SJSA1 (cell line): ENCODE results near the gene MAZ. TPM values are rescaled to one million over a fixed set of nuclear protein-coding genes. Genes with fewer than 3 reads are reported as not detected.
"Not testable (repeated sequence)": the region's sequence is repeated elsewhere in the genome, so short reads cannot be mapped to it uniquely, and the experiment has no call there.

Experiments used
- DNase-seq, 2 experiments: peaks; one replicate each; pipeline ENCODE4 v3.0.0-alpha.2; 2015 to 2020; ENCODE audit warnings: low spot score in 2 of 2, low read depth in 1 of 2
- H3K27ac ChIP-seq: fragments of 250-450 bp; sonication (Bioruptor Pico); 2 replicates; pipeline ENCODE4 v1.5.1; 2020; ENCODE audit warnings: mild to moderate bottlenecking, moderate library complexity
- H3K27me3 ChIP-seq: fragments of 250-450 bp; sonication (Bioruptor Pico); replicated peaks from 2 replicates; pipeline ENCODE4 v1.5.1; 2020; ENCODE audit warnings: mild to moderate bottlenecking, moderate library complexity
- H3K36me3 ChIP-seq: fragments of 250-450 bp; sonication (Bioruptor Pico); 2 replicates; pipeline ENCODE4 v1.5.1; 2020; ENCODE audit warnings: mild to moderate bottlenecking
- H3K4me1 ChIP-seq: fragments of 250-450 bp; sonication (Bioruptor Pico); replicated peaks from 2 replicates; pipeline ENCODE4 v1.6.1; 2021; ENCODE audit warnings: mild to moderate bottlenecking
- H3K4me3 ChIP-seq: fragments of 250-450 bp; sonication (Bioruptor Pico); 2 replicates; pipeline ENCODE4 v1.5.1; 2020; ENCODE audit warnings: mild to moderate bottlenecking
- H3K9me3 ChIP-seq: fragments of 250-450 bp; sonication (Bioruptor Pico); replicated peaks from 2 replicates; pipeline ENCODE4 v1.5.1; 2020; ENCODE audit warnings: mild to moderate bottlenecking
- total RNA-seq: library from RNA; depleted of rRNA; stranded (reverse); fragments of >200 nt; shearing (Covaris generic); gene quantifications from 2 replicates; pipeline ENCODE4 v1.2.3, GENCODE V29; 2014

The MAZ gene
- total RNA-seq, 1 experiment from 2014 or later: 331 TPM

GRCh38 chr16:29818082-29818481, 11.8 kb downstream of the MAZ start:
- Histone ChIP-seq H3K4me3 (no peak overlapping the region), H3K9me3 (no peaks in the 10 kb centered on the region), H3K27me3 (no peaks in the 10 kb centered on the region), H3K4me1 (peaks cover 61% of the 10 kb centered on the region), H3K27ac (no peak overlapping the region), H3K36me3 (peaks cover 37% of the 10 kb centered on the region)
- DNase-seq: no peak

GRCh38 chr16:29819506-29819905, 13.2 kb downstream of the MAZ start:
- Histone ChIP-seq H3K4me3 (no peak overlapping the region), H3K27ac (no peak overlapping the region), H3K36me3 (peaks cover 37% of the 10 kb centered on the region), H3K9me3 (no peaks in the 10 kb centered on the region), H3K27me3 (no peaks in the 10 kb centered on the region), H3K4me1 (peaks cover 75% of the 10 kb centered on the region)
- DNase-seq: no peak

- H3K36me3 ChIP-seq: peaks cover 37% of the 10 kb centered on the region
- peak; percentile 52 to 58 for DNase-seq
- H3K4me1 ChIP-seq: peaks cover 79% of the 10 kb centered on the region
Observed at GRCh38 chr16:29820271-29820701, 14.0 kb downstream of the MAZ start, which contains the start of gene MVP. Gene MVP (plus strand): TSS chr16:29820462. CDS start chr16:29830550, 10,088 bp downstream.

GRCh38 chr16:29820730-29821642, 14.7 kb downstream of the MAZ start:
- Histone ChIP-seq H3K27me3 (no peaks in the 10 kb centered on the region), H3K36me3 (peaks cover 37% of the 10 kb centered on the region), H3K4me1 (peaks cover 83% of the 10 kb centered on the region), H3K4me3 (peak overlapping the region; percentile 46), H3K27ac (peak overlapping the region; percentile 67), H3K9me3 (no peaks in the 10 kb centered on the region)
- DNase-seq: peak in 1 of 2 experiments; percentile 45

More at GRCh38 chr16:29820271-29820701, 14.0 kb downstream of the MAZ start, which contains the start of gene MVP:
- Histone ChIP-seq H3K27me3 (no peaks in the 10 kb centered on the region), H3K27ac (peak within 1 kb of the TSS; percentile 67), H3K4me3 (peak within 1 kb of the TSS; percentile 46), H3K9me3 (no peaks in the 10 kb centered on the region)

GRCh38 chr16:29821643-29822115, 15.3 kb downstream of the MAZ start:
- DNase-seq: peak; percentile 71 to 81
- peaks cover 31% of the 10 kb centered on the region for H3K36me3 ChIP-seq
- H3K9me3 ChIP-seq: no peaks in the 10 kb centered on the region
- H3K4me3 ChIP-seq: peak overlapping the region; percentile 46
- H3K27ac ChIP-seq: peak overlapping the region; percentile 67
- H3K27me3 ChIP-seq: no peaks in the 10 kb centered on the region
- H3K4me1 ChIP-seq: peaks cover 83% of the 10 kb centered on the region

- H3K4me1 ChIP-seq: peaks cover 63% of the 10 kb centered on the region
- no peaks in the 10 kb centered on the region for H3K9me3 ChIP-seq
- peak in 1 of 2 experiments; percentile 81 for DNase-seq
- peaks cover 14% of the 10 kb centered on the region for H3K36me3 ChIP-seq
- H3K27ac ChIP-seq: peak overlapping the region; percentile 57
- H3K4me3 ChIP-seq: no peak overlapping the region
- no peaks in the 10 kb centered on the region for H3K27me3 ChIP-seq
Observed at GRCh38 chr16:29824589-29825144, 18.3 kb downstream of the MAZ start.

- H3K27me3 ChIP-seq: no peaks in the 10 kb centered on the region
- no peak overlapping the region for H3K4me3 ChIP-seq
- H3K4me1 ChIP-seq: peaks cover 56% of the 10 kb centered on the region
- H3K36me3 ChIP-seq: peaks cover 7% of the 10 kb centered on the region; the same call in 1 of the 2 replicates
- no peaks in the 10 kb centered on the region for H3K9me3 ChIP-seq
- peak overlapping the region; percentile 57 for H3K27ac ChIP-seq
- DNase-seq: peak; percentile 87 to 90
Observed at GRCh38 chr16:29825145-29826044, 19.1 kb downstream of the MAZ start.

GRCh38 chr16:29826342-29826695, 20.0 kb downstream of the MAZ start:
- no peak for DNase-seq
- Histone ChIP-seq H3K27ac (peak overlapping the region; percentile 57; the same call in 1 of the 2 replicates), H3K4me3 (no peak overlapping the region), H3K27me3 (no peaks in the 10 kb centered on the region), H3K4me1 (peaks cover 49% of the 10 kb centered on the region), H3K36me3 (peaks cover 6% of the 10 kb centered on the region; the same call in 1 of the 2 replicates), H3K9me3 (no peaks in the 10 kb centered on the region)

GRCh38 chr16:29830774-29831173, 24.4 kb downstream of the MAZ start:
- Histone ChIP-seq H3K27ac (no peak overlapping the region), H3K36me3 (peaks cover 29% of the 10 kb centered on the region), H3K9me3 (no peaks in the 10 kb centered on the region), H3K4me3 (no peak overlapping the region), H3K4me1 (peaks cover 6% of the 10 kb centered on the region), H3K27me3 (no peaks in the 10 kb centered on the region)
- no peak for DNase-seq

GRCh38 chr16:29831490-29831889, 25.2 kb downstream of the MAZ start:
- Histone ChIP-seq H3K4me3 (no peak overlapping the region), H3K9me3 (no peaks in the 10 kb centered on the region), H3K27me3 (no peaks in the 10 kb centered on the region), H3K36me3 (peaks cover 32% of the 10 kb centered on the region), H3K27ac (no peak overlapping the region), H3K4me1 (no peaks in the 10 kb centered on the region)
- no peak for DNase-seq

- not testable (repeated sequence) for H3K27me3 ChIP-seq, H3K27ac ChIP-seq, H3K4me3 ChIP-seq, H3K4me1 ChIP-seq, H3K9me3 ChIP-seq, DNase-seq
- peaks cover 44% of the 10 kb centered on the region for H3K36me3 ChIP-seq
Observed at GRCh38 chr16:29833219-29833618, 26.9 kb downstream of the MAZ start.

GRCh38 chr16:29834079-29834478, 27.8 kb downstream of the MAZ start:
- Histone ChIP-seq H3K9me3 (no peaks in the 10 kb centered on the region), H3K27me3 (no peaks in the 10 kb centered on the region), H3K27ac (no peak overlapping the region), H3K36me3 (peaks cover 50% of the 10 kb centered on the region), H3K4me3 (no peak overlapping the region), H3K4me1 (no peaks in the 10 kb centered on the region)
- no peak for DNase-seq

- Histone ChIP-seq H3K4me1 (no peaks in the 10 kb centered on the region), H3K27ac (no peak overlapping the region), H3K36me3 (peaks cover 63% of the 10 kb centered on the region), H3K27me3 (no peaks in the 10 kb centered on the region), H3K9me3 (no peaks in the 10 kb centered on the region), H3K4me3 (no peak overlapping the region)
- DNase-seq: no peak
Observed at GRCh38 chr16:29835926-29836325, 29.6 kb downstream of the MAZ start.
